Activated naive CD8-positive, alpha-beta T cell (primary cell): ENCODE data around the gene GEMIN7.
"Not testable (repeated sequence)": the region's sequence is repeated elsewhere in the genome, so short reads cannot be mapped to it uniquely, and the experiment has no call there.

ENCODE experiments used
- H3K27ac Mint-ChIP-seq: one replicate; pipeline ENCODE4 v1.8.0; 2021; ENCODE audit warnings: mixed read lengths
- H3K27me3 Mint-ChIP-seq: one replicate; pipeline ENCODE4 v1.8.0; 2021; ENCODE audit warnings: mixed read lengths
- H3K36me3 Mint-ChIP-seq: one replicate; pipeline ENCODE4 v1.8.0; 2021; ENCODE audit warnings: mixed read lengths
- H3K4me1 Mint-ChIP-seq: one replicate; pipeline ENCODE4 v1.8.0; 2021; ENCODE audit warnings: low read depth, mixed read lengths
- H3K4me3 Mint-ChIP-seq: one replicate; pipeline ENCODE4 v1.8.0; 2021; ENCODE audit warnings: mild to moderate bottlenecking, mixed read lengths
- H3K9me3 Mint-ChIP-seq: one replicate; pipeline ENCODE4 v1.8.0; 2021; ENCODE audit warnings: low read depth, mixed read lengths

The GEMIN7 gene

DNA sequence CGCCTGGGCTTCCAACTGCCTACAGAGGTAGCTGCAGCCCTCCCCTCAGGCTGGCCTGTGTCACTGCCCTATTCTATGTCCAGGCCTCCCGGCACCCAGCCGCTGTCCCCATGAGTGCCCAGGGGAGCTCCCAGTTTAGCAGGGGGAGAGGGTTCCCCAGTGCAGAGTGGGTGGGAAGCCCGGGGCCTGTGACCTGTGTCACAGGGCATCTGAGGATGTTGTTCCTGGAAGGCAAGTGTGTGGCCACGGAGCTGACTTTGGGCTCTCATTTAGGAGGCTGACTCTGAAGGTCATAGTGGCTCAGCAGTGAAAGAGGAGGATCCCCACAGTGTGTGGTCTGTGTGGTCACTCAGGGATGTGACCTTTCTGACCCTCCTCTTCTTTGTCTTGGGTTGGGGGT, 39.0 kb downstream of the GEMIN7 start:
- Mint-ChIP-seq H3K27me3 (no peaks in the 10 kb centered on the region), H3K36me3 (no peaks in the 10 kb centered on the region), H3K4me1 (peaks cover 71% of the 10 kb centered on the region), H3K9me3 (no peaks in the 10 kb centered on the region), H3K27ac (no peak overlapping the region), H3K4me3 (no peak overlapping the region)

DNA sequence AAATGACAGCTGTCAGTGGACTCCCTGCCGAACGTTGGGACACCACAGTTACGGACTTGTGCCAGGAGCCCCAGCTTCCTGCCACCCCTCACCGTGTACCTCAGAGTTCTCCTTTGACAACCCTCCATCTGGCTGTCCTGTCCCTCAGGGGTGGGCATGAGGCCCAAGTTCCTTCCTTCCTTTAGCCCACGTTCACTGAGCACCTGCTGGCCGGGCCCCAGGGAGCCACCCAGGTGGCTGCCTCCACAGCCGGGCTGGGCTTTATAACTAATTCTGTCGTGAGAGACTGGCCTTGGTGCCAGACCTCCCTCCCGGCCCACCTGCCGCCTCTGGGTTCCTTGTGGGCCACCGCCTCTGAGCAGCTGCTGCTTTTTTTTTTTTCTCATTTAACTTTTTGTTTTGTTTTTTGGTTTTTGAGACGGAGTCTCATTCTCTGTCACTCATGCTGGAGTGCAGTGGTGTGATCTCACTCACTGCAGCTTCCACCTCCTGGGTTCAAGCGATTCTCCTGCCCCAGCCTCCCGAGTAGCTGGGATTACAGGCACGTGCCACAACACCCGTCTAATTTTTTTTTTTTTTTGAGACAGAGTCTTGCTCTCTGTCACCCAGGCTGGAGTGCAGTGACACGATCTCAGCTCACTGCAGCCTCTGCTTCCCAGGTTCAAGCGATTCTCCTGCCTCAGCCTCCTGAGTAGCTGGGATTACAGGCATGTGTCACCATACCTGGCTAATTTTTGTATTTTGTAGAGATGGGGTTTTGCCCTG, 39.7 kb downstream of the GEMIN7 start:
- not testable (repeated sequence) for H3K27me3 Mint-ChIP-seq, H3K36me3 Mint-ChIP-seq, H3K9me3 Mint-ChIP-seq, H3K27ac Mint-ChIP-seq
- peaks cover 70% of the 10 kb centered on the region for H3K4me1 Mint-ChIP-seq
- H3K4me3 Mint-ChIP-seq, result peak overlapping the region; percentile 58

DNA sequence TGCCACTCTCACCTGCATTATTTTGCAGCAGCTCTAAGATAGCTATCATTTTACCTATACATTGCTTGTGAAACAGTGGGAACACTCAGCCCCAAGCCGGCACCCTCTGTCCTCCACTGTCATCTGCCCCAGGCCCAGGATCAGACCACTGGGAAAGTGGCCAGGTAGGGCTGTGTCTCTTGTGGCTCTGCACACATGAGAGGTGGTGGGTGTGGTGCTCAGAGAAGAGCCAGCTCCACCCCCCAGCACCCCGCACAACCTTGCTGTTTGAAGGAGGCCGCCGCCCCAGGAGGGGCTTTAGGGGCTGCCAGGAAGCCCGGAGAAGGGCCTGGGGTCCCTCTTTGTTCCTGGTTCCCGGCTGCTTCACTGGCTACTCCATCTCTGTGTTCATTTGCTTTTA, 40.5 kb downstream of the GEMIN7 start:
- no peaks in the 10 kb centered on the region for H3K9me3 Mint-ChIP-seq
- H3K27ac Mint-ChIP-seq, result no peak overlapping the region
- no peaks in the 10 kb centered on the region for H3K36me3 Mint-ChIP-seq
- peak overlapping the region; percentile 27 for H3K4me3 Mint-ChIP-seq
- no peaks in the 10 kb centered on the region for H3K27me3 Mint-ChIP-seq
- H3K4me1 Mint-ChIP-seq, result peaks cover 70% of the 10 kb centered on the region

DNA sequence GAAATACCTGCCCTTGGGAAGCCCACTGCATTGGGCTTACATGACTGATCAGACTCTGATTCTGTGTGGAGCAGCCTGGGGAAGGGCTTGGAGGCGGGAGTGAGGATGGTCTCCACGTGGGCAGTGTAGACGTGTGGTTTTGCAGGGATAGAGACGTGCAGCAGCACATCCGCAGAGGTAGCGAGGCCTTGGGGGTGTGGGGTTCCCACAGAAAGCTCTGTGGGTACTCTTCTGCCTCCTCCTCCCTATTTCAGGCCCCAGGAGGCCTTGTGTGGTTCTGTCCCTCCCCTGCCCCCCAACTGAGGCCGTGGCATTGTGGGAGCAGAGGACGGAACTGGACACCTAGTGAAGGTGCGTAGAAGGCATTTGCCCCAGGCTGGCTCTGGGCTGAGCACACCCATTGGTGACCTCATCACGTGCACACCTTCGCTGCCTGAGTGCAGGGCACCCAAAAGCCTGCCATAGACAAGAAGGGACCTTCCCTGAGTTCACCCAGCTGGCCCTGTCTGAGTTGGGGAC, 42.8 kb downstream of the GEMIN7 start:
- Mint-ChIP-seq H3K27ac (no peak overlapping the region), H3K9me3 (no peaks in the 10 kb centered on the region), H3K36me3 (no peaks in the 10 kb centered on the region), H3K4me3 (no peak overlapping the region), H3K27me3 (no peaks in the 10 kb centered on the region), H3K4me1 (peaks cover 57% of the 10 kb centered on the region)

DNA sequence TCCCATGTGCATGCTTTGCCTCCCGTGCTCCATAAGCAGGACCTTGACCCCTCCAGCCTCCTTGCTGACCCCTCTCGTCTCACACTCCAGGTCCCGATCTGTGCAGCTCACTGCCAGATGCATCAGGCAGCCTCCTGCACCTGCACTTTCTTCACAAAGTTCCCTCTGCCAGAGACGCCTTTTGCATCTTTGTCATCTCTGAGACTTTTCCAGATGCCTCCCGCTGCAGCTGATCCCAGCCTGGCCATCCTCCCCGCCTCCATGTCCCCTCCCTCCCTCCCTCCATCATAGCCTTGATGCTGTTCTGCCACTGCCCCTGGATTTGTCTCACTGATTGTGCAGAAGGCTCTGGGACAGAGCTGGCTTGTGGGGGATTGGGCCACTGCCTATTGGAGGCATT, 43.8 kb downstream of the GEMIN7 start:
- H3K4me3 Mint-ChIP-seq, result no peak overlapping the region
- H3K36me3 Mint-ChIP-seq, result no peaks in the 10 kb centered on the region
- H3K4me1 Mint-ChIP-seq, result peaks cover 49% of the 10 kb centered on the region
- no peaks in the 10 kb centered on the region for H3K27me3 Mint-ChIP-seq
- H3K27ac Mint-ChIP-seq, result no peak overlapping the region
- no peaks in the 10 kb centered on the region for H3K9me3 Mint-ChIP-seq

GRCh38 chr19:45123440-45123850, 44.4 kb downstream of the GEMIN7 start:
- Mint-ChIP-seq H3K4me1 (peaks cover 42% of the 10 kb centered on the region), H3K36me3 (no peaks in the 10 kb centered on the region), H3K27me3 (no peaks in the 10 kb centered on the region), H3K4me3 (no peak overlapping the region), H3K27ac (no peak overlapping the region), H3K9me3 (no peaks in the 10 kb centered on the region)

GRCh38 chr19:45124021-45124420, 45.0 kb downstream of the GEMIN7 start:
- no peak overlapping the region for H3K27ac Mint-ChIP-seq
- no peaks in the 10 kb centered on the region for H3K9me3 Mint-ChIP-seq
- H3K36me3 Mint-ChIP-seq, result no peaks in the 10 kb centered on the region
- no peaks in the 10 kb centered on the region for H3K27me3 Mint-ChIP-seq
- H3K4me1 Mint-ChIP-seq, result peaks cover 37% of the 10 kb centered on the region
- H3K4me3 Mint-ChIP-seq, result no peak overlapping the region

GRCh38 chr19:45125360-45125759, 46.3 kb downstream of the GEMIN7 start:
- H3K9me3 Mint-ChIP-seq, result no peaks in the 10 kb centered on the region
- no peak overlapping the region for H3K4me3 Mint-ChIP-seq
- no peak overlapping the region for H3K27ac Mint-ChIP-seq
- H3K36me3 Mint-ChIP-seq, result no peaks in the 10 kb centered on the region
- H3K4me1 Mint-ChIP-seq, result peaks cover 26% of the 10 kb centered on the region
- no peaks in the 10 kb centered on the region for H3K27me3 Mint-ChIP-seq

GRCh38 chr19:45125975-45126493, 47.0 kb downstream of the GEMIN7 start:
- H3K4me1 Mint-ChIP-seq, result peaks cover 19% of the 10 kb centered on the region
- no peak overlapping the region for H3K27ac Mint-ChIP-seq
- no peaks in the 10 kb centered on the region for H3K36me3 Mint-ChIP-seq
- H3K4me3 Mint-ChIP-seq, result no peak overlapping the region
- H3K9me3 Mint-ChIP-seq, result no peaks in the 10 kb centered on the region
- H3K27me3 Mint-ChIP-seq, result no peaks in the 10 kb centered on the region

DNA sequence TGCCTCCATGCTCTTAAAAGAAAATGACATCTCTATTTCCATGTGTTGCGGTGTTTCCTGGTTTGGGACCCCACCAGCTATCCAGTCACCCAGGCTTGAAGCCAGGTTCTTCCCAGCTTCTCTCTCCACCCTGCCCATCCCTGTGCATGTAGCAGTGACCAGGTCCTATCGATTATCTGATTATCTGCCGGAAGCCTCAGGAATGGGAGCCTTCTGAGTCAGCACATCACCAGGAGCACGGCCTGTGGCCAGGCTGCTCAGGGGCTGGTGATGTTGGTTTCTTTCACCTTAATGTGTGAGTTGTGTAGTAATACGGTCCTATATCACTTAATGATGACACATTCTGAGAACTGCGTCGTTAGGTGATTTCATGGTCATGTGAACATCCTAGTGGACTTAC, 47.6 kb downstream of the GEMIN7 start:
- H3K27me3 Mint-ChIP-seq, result no peaks in the 10 kb centered on the region
- no peaks in the 10 kb centered on the region for H3K36me3 Mint-ChIP-seq
- no peak overlapping the region for H3K4me3 Mint-ChIP-seq
- H3K9me3 Mint-ChIP-seq, result no peaks in the 10 kb centered on the region
- no peak overlapping the region for H3K27ac Mint-ChIP-seq
- H3K4me1 Mint-ChIP-seq, result peaks cover 14% of the 10 kb centered on the region

DNA sequence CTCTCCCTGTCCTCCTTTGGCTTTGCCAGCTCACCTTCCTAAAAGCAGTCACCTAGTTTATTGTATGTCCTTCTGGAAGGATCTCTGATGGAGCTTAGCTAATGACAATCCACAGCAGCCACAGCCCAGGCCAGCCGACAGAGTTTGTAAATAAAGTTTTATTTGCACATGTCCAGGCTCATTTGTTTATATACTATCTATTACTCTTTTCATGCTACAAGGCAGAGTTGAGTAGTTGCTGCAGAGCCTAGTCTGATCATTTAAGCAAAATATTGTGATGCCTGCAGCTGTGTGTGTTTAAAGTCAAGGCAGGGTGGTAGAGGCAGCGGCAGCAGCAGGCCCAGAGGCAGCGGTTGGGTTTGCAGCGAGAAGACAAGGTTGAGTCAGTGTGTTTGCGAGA, 49.1 kb downstream of the GEMIN7 start:
- H3K27ac Mint-ChIP-seq, result no peak overlapping the region
- no peaks in the 10 kb centered on the region for H3K27me3 Mint-ChIP-seq
- H3K9me3 Mint-ChIP-seq, result no peaks in the 10 kb centered on the region
- H3K36me3 Mint-ChIP-seq, result no peaks in the 10 kb centered on the region
- H3K4me1 Mint-ChIP-seq, result peaks cover 8% of the 10 kb centered on the region
- no peak overlapping the region for H3K4me3 Mint-ChIP-seq

GRCh38 chr19:45128806-45129205, 49.7 kb downstream of the GEMIN7 start:
- H3K36me3 Mint-ChIP-seq, result no peaks in the 10 kb centered on the region
- H3K27me3 Mint-ChIP-seq, result no peaks in the 10 kb centered on the region
- H3K27ac Mint-ChIP-seq, result no peak overlapping the region
- no peak overlapping the region for H3K4me3 Mint-ChIP-seq
- H3K9me3 Mint-ChIP-seq, result no peaks in the 10 kb centered on the region
- peaks cover 6% of the 10 kb centered on the region for H3K4me1 Mint-ChIP-seq

DNA sequence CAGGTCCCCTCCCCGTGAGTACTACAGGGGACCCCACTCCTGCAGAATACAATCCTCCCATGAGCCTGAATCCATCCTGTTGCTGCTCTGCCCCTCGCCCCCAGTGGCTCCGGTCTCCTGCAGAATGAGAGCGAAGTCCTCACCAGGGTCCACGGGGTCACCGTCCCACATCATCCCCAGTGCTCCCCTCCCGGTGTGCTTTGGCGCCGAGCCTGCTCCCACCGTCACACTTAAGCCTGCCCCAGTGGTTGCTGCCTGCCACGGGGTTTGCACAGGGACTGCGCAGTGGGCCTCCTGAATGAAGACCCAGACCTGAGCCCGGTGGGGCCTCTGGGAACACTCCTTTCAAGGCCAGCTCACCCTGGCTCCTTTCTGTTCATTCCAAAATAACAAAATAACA, 51.2 kb downstream of the GEMIN7 start:
- peaks cover 4% of the 10 kb centered on the region for H3K4me1 Mint-ChIP-seq
- H3K27ac Mint-ChIP-seq, result no peak overlapping the region
- no peaks in the 10 kb centered on the region for H3K9me3 Mint-ChIP-seq
- no peaks in the 10 kb centered on the region for H3K36me3 Mint-ChIP-seq
- no peaks in the 10 kb centered on the region for H3K27me3 Mint-ChIP-seq
- H3K4me3 Mint-ChIP-seq, result no peak overlapping the region

GRCh38 chr19:45130888-45131615, 52.0 kb downstream of the GEMIN7 start:
- H3K27me3 Mint-ChIP-seq, result no peaks in the 10 kb centered on the region
- H3K4me1 Mint-ChIP-seq, result peaks cover 1% of the 10 kb centered on the region
- H3K9me3 Mint-ChIP-seq, result no peaks in the 10 kb centered on the region
- no peak overlapping the region for H3K27ac Mint-ChIP-seq
- no peaks in the 10 kb centered on the region for H3K36me3 Mint-ChIP-seq
- H3K4me3 Mint-ChIP-seq, result no peak overlapping the region

DNA sequence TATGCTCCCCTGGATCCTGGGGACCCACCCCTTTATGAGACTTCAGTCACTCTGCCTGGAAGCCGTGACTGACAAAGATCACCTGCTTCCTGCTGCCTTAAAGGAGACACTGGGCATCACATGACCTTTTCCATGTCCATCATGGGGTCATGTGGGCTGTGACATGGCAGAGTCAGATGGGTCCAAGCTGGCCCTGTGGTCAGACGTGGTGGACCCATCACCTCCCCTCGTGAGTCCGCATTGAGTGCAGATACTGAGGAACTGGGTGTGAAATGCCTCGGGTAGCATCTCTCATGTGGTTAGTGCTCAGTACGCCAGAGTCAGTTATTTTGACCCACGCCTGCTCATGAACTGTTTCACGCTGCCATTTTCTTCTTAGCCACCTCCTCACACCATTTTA, 54.6 kb downstream of the GEMIN7 start:
- Mint-ChIP-seq H3K4me3 (no peak overlapping the region), H3K4me1 (peaks cover 1% of the 10 kb centered on the region), H3K9me3 (no peaks in the 10 kb centered on the region), H3K27me3 (no peaks in the 10 kb centered on the region), H3K36me3 (no peaks in the 10 kb centered on the region), H3K27ac (no peak overlapping the region)
